HG03103 (cell line): ENCODE data around the gene CDK14.

Experiments used
- ATAC-seq: cut with Tn5 transposase; IDR thresholded peaks from one replicate; pipeline ENCODE4 v1.9.1; 2021; ENCODE audit warnings: low read depth; ENCODE audit not compliant: unreplicated experiment

Gene CDK14

GRCh38 chr7:90596671-90597562 is 796 bp downstream of the CDK14 start:
- peak; percentile 18 for ATAC-seq

- ATAC-seq = no peak
Observed at GRCh38 chr7:90597563-90598253, 1.6 kb downstream of the CDK14 start.

- ATAC-seq = no peak
Observed at GRCh38 chr7:90599038-90599437, 2.9 kb downstream of the CDK14 start.

- ATAC-seq = no peak
Observed at GRCh38 chr7:90599892-90600555, 3.9 kb downstream of the CDK14 start.

- no peak for ATAC-seq
Observed at GRCh38 chr7:90602303-90602702, 6.2 kb downstream of the CDK14 start.

- no peak for ATAC-seq
Observed at GRCh38 chr7:90603346-90603745, 7.2 kb downstream of the CDK14 start.

- ATAC-seq = no peak
Observed at GRCh38 chr7:90604383-90604782, 8.3 kb downstream of the CDK14 start.

GRCh38 chr7:90605055-90605454 is 8.9 kb downstream of the CDK14 start:
- peak; percentile 43 for ATAC-seq

- no peak for ATAC-seq
Observed at GRCh38 chr7:90607196-90607595, 11.1 kb downstream of the CDK14 start.

GRCh38 chr7:90610105-90610504 is 14.0 kb downstream of the CDK14 start:
- no peak for ATAC-seq

GRCh38 chr7:90611115-90611514 is 15.0 kb downstream of the CDK14 start:
- no peak for ATAC-seq

- ATAC-seq = peak; percentile 91
Observed at GRCh38 chr7:90613088-90613498, 17.0 kb downstream of the CDK14 start.

GRCh38 chr7:90617442-90617841 is 21.3 kb downstream of the CDK14 start:
- no peak for ATAC-seq

GRCh38 chr7:90618876-90619275 is 22.8 kb downstream of the CDK14 start:
- no peak for ATAC-seq

GRCh38 chr7:90621125-90621746 is 25.1 kb downstream of the CDK14 start:
- peak; percentile 75 for ATAC-seq

GRCh38 chr7:90621747-90622140 is 25.6 kb downstream of the CDK14 start:
- no peak for ATAC-seq

GRCh38 chr7:90622670-90623069 is 26.5 kb downstream of the CDK14 start:
- no peak for ATAC-seq

- no peak for ATAC-seq
Observed at GRCh38 chr7:90624225-90624911, 28.2 kb downstream of the CDK14 start.

GRCh38 chr7:90625051-90625450 is 28.9 kb downstream of the CDK14 start:
- ATAC-seq = no peak

- no peak for ATAC-seq
Observed at GRCh38 chr7:90625562-90625961, 29.4 kb downstream of the CDK14 start.
